ENCODE results near the gene ATR. TPM values are rescaled to one million over a fixed set of nuclear protein-coding genes. Genes with fewer than 3 reads are reported as not detected.
"Not testable (repeated sequence)": the region's sequence is repeated elsewhere in the genome, so short reads cannot be mapped to it uniquely, and the experiment has no call there.

ATR gene
- polyA plus RNA-seq, 3 donors: 6.3 to 16.4 (median 6.6) TPM

DNA sequence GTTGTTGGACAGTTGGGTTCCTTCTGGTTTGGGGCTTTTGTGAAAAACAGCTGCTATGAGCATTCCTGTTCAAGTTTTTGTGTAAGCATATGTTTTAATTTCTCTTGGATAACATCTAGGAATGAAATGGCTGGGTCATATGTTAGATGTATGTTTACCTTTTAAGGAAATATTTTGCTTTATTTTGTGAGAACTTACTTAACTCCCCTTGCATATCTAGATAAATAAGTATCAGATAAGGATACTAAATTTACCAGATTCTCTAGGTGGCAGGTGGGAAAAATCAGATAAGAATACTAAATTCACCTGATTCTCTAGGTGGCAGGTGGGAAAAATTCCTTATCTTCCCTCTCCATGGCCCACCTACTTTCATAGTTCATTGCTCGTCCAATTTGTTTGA is 16.6 kb upstream of the ATR start:
- Mint-ChIP-seq H3K27ac (no peak overlapping the region), H3K36me3 (no peaks in the 10 kb centered on the region), H3K9me3 (peaks cover 0 to 1% (median 0%) of the 10 kb centered on the region in 7 donors), H3K27me3 (ENCODE audit: low read depth in 3 of 3) (peaks cover 7 to 8% (median 7%) of the 10 kb centered on the region in 3 donors), H3K4me3 (peak overlapping the region in 1 of 2 donors; percentile 100), H3K4me1 (peaks cover 17% of the 10 kb centered on the region)
- Histone ChIP-seq H3K4me2 (replicated peaks; ENCODE audit: extremely low read depth, low read length, poor library complexity, severe bottlenecking) (peak overlapping the region; percentile 99), H3K36me3 (replicated peaks in 1 of 2; ENCODE audit: control insufficient read depth in 1 of 2, insufficient read depth in 2 of 2, low read length in 2 of 2) (no peaks in the 10 kb centered on the region), H3K27me3 (ENCODE audit: control insufficient read depth in 2 of 2, insufficient read depth in 2 of 2, low read length in 2 of 2) (peaks cover 0 to 4% of the 10 kb centered on the region in 2 donors), H3K4me3 (replicated peaks in 1 of 3; ENCODE audit: low read depth in 2 of 3, low read length in 3 of 3) (peak overlapping the region in 1 of 3 experiments; percentile 86), H3K27ac (ENCODE audit: low read depth in 1 of 2, low read length in 2 of 2) (no peak overlapping the region), H3K9ac (ENCODE audit: insufficient read depth, low read length, poor library complexity, severe bottlenecking) (no peak overlapping the region), H3K4me1 (ENCODE audit: control insufficient read depth in 1 of 2, insufficient read depth in 2 of 2, low read length in 2 of 2) (peaks cover 14 to 16% of the 10 kb centered on the region in 2 donors), H4K20me1 (ENCODE audit: insufficient read depth, low read length) (no peaks in the 10 kb centered on the region), H3K9me3 (replicated peaks in 1 of 2; ENCODE audit: control insufficient read depth in 1 of 2, insufficient read depth in 1 of 2, low read length in 2 of 2) (no peaks in the 10 kb centered on the region), H3K79me2 (ENCODE audit: insufficient read depth, low read length) (no peaks in the 10 kb centered on the region), H2AFZ (ENCODE audit: insufficient read depth, low read depth, low read length, poor library complexity, severe bottlenecking) (peak overlapping the region; percentile 99)
- TF ChIP-seq, protein P1, sequence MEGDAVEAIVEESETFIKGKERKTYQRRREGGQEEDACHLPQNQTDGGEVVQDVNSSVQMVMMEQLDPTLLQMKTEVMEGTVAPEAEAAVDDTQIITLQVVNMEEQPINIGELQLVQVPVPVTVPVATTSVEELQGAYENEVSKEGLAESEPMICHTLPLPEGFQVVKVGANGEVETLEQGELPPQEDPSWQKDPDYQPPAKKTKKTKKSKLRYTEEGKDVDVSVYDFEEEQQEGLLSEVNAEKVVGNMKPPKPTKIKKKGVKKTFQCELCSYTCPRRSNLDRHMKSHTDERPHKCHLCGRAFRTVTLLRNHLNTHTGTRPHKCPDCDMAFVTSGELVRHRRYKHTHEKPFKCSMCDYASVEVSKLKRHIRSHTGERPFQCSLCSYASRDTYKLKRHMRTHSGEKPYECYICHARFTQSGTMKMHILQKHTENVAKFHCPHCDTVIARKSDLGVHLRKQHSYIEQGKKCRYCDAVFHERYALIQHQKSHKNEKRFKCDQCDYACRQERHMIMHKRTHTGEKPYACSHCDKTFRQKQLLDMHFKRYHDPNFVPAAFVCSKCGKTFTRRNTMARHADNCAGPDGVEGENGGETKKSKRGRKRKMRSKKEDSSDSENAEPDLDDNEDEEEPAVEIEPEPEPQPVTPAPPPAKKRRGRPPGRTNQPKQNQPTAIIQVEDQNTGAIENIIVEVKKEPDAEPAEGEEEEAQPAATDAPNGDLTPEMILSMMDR (IDR thresholded peaks at IDR 0.05): no peak
- no CpG with 5 or more reads among the region's 1 CpG for WGBS (ENCODE audit: insufficient coverage)
- intact Hi-C loops (cut with micrococcal nuclease): loop anchor here in 1 of 2 donors (5.0 kb wide), 1 partner anchor 397 kb away; no protein-coding TSS in a partner anchor
- DNase-seq: no peak

- H3K4me3 Mint-ChIP-seq; H3K9ac ChIP-seq (ENCODE audit: insufficient read depth, low read length, poor library complexity, severe bottlenecking); intact Hi-C loops (cut with micrococcal nuclease); H3K9me3 Mint-ChIP-seq; H3K79me2 ChIP-seq (ENCODE audit: insufficient read depth, low read length); H3K27me3 Mint-ChIP-seq (ENCODE audit: low read depth in 3 of 3); H3K27ac Mint-ChIP-seq; H3K9me3 ChIP-seq (replicated peaks in 1 of 2; ENCODE audit: control insufficient read depth in 1 of 2, insufficient read depth in 1 of 2, low read length in 2 of 2); H3K4me3 ChIP-seq (replicated peaks in 1 of 3; ENCODE audit: low read depth in 2 of 3, low read length in 3 of 3); DNase-seq; H3K27ac ChIP-seq (ENCODE audit: low read depth in 1 of 2, low read length in 2 of 2); H3K36me3 Mint-ChIP-seq; H3K27me3 ChIP-seq (ENCODE audit: control insufficient read depth in 2 of 2, insufficient read depth in 2 of 2, low read length in 2 of 2); H2AFZ ChIP-seq (ENCODE audit: insufficient read depth, low read depth, low read length, poor library complexity, severe bottlenecking); H4K20me1 ChIP-seq (ENCODE audit: insufficient read depth, low read length); H3K36me3 ChIP-seq (replicated peaks in 1 of 2; ENCODE audit: control insufficient read depth in 1 of 2, insufficient read depth in 2 of 2, low read length in 2 of 2); H3K4me2 ChIP-seq (replicated peaks; ENCODE audit: extremely low read depth, low read length, poor library complexity, severe bottlenecking): not testable (repeated sequence)
- H3K4me1 Mint-ChIP-seq: peaks cover 13% of the 10 kb centered on the region
- no CpG with 5 or more reads among the region's 7 CpGs for WGBS (ENCODE audit: insufficient coverage)
- H3K4me1 ChIP-seq (ENCODE audit: control insufficient read depth in 1 of 2, insufficient read depth in 2 of 2, low read length in 2 of 2): peaks cover 14 to 16% of the 10 kb centered on the region in 2 donors
These were observed 13.7 kb upstream of the ATR start for GRCh38 chr3:142592268-142592667.

Data from CD14-positive monocyte (primary cell).